Heart left ventricle (tissue), 16 donors: ENCODE data around the gene KLHL10. TPM values are rescaled to one million over a fixed set of nuclear protein-coding genes. Genes with fewer than 3 reads are reported as not detected.
"Not testable (repeated sequence)": the region's sequence is repeated elsewhere in the genome, so short reads cannot be mapped to it uniquely, and the experiment has no call there.

ENCODE experiments used
- ATAC-seq, 4 donors: fragments of 200-7000 bp; cut with Tn5 transposase; one replicate each; pipeline ENCODE4 v1.9.1; 2020 to 2022; ENCODE audit warnings: moderate library complexity in 4 of 4, mild to moderate bottlenecking in 3 of 4, moderate number of reproducible peaks in 1 of 4
- DNase-seq, 5 donors: peaks; one replicate each; pipeline ENCODE4 v3.0.0-alpha.2; 2020
- H3K27ac ChIP-seq, 12 donors: fragments of 200-600 bp; sonication (generic) in 4 of 12; one replicate each; pipeline versions ENCODE4 v1.5.0 to v1.8.0; 2016 to 2022; ENCODE audit warnings: mild to moderate bottlenecking in 2 of 12
- H3K27me3 ChIP-seq, 9 donors: fragments of 200-600 bp; sonication (generic) in 2 of 9; one replicate each; pipeline versions ENCODE4 v1.5.1 to v1.8.0; 2016 to 2022; ENCODE audit warnings: mild to moderate bottlenecking in 3 of 9
- H3K36me3 ChIP-seq, 9 donors: fragments of 200-600 bp; sonication (generic) in 2 of 9; one replicate each; pipeline versions ENCODE4 v1.5.0 to v1.8.0; 2018 to 2022; ENCODE audit warnings: mild to moderate bottlenecking in 2 of 9
- H3K4me1 ChIP-seq, 12 donors: fragments of 200-600 bp; sonication (generic) in 4 of 12; one replicate each; pipeline versions ENCODE4 v1.5.0 to v1.8.0; 2016 to 2022; ENCODE audit warnings: mild to moderate bottlenecking in 3 of 12
- H3K4me3 ChIP-seq, 12 donors: fragments of 200-600 bp; sonication (generic) in 4 of 12; one replicate each; pipeline versions ENCODE4 v1.5.0 to v1.8.0; 2017 to 2022; ENCODE audit warnings: mild to moderate bottlenecking in 9 of 12, moderate library complexity in 4 of 12
- H3K9me3 ChIP-seq, 12 donors: fragments of 200-600 bp; sonication (generic) in 4 of 12; one replicate each; pipeline versions ENCODE4 v1.5.0 to v1.8.0; 2016 to 2022; ENCODE audit warnings: mild to moderate bottlenecking in 1 of 12
- CTCF ChIP-seq, 12 donors: fragments of 200-600 bp; sonication (generic) in 4 of 12; IDR thresholded peaks; one replicate each; pipeline versions ENCODE4 v1.5.0 to v1.8.0; 2018 to 2022; ENCODE audit warnings: antibody characterized with exemption in 12 of 12, mild to moderate bottlenecking in 5 of 12
- POLR2A ChIP-seq, 2 donors: fragments of 450-650 bp; IDR thresholded peaks; one replicate each; pipeline ENCODE4 v1.6.1; 2017; ENCODE audit warnings: antibody characterized with exemption in 2 of 2, mild to moderate bottlenecking in 2 of 2, moderate library complexity in 2 of 2
- WGBS, 4 donors: extraction: QIAGEN DNeasy Blood & Tissue Kit in 2 of 4; methylation state at CpG; one replicate each; pipeline versions ENCODE4 v1.1.5 to v1.1.7; 2013 to 2018; 5-methylcytosine and 5-hydroxymethylcytosine counted together
- intact Hi-C, 10 donors: fragments of 100-400 bp; cut with DNase I; formaldehyde crosslinking; loops; one replicate each; pipeline versions ENCODE4 v1.11.1 to v1.14.2; 2022
- polyA plus RNA-seq, 2 donors: library from polyadenylated mRNA; stranded (reverse); fragments of 200-250 nt; gene quantifications; one replicate each; pipeline ENCODE4 v1.2.3, GENCODE V29; 2013
- total RNA-seq, 9 donors: library from RNA; depleted of rRNA in 2 of 9; stranded (reverse); fragments of >200 nt in 2 of 9; fragmentation: NEBNext Ultra II Directional in 3 of 9; extraction: Animal tissue kit (Norgen Biotek cat#: 25700) in 3 of 9; gene quantifications; one replicate each; pipeline versions ENCODE4 v1.1.0 to v1.2.4, GENCODE V29; 2016 to 2023
- donor health status: ischemic (EF 13 %, LVEDD 7.1; RV severe dilation, severe dysfunction).
- donor health status: healthy with polysubstance abuse.
- donor health status: DM: no; HTN: yes; CAD: no.
- donor health status: DM: no; HTN: no; CAD: no.
- donor health status: ischemic (EF 25% LVEDD 6.9; RV normal size, moderate dysfunction).
- donor health status: ischemic (EF 25% LVEDD 5.7; RV mildly dilated, moderate dysfunction).
- donor health status: healthy.
- donor health status: DM: yes; HTN: yes; CAD: no.
- donor health status: ischemic (EF 35%, LVEDD 5.7; RV mildly dilated, moderate dysfunction).
- donor health status: nonischemic (EF 11% LVEDD 7.7; RV severe dilation, severe dysfunction).
- donor health status: DM: yes; HTN: yes; CAD: no.
- donor health status: PGD.
- donor health status: ischemic (EF 29% LVEDD 5.4; RV normal size, mild dysfunction).
- donor health status: nonischemic (EF 23%, LVEDD 6.1; RV moderate dilation, normal function).

Gene KLHL10
- total and polyA plus RNA-seq, 11 donors = 0.08 to 0.10 TPM; not detected in 9

GRCh38 chr17:41870097-41870496 lies 32.5 kb downstream of the KLHL10 start:
- no peaks in the 10 kb centered on the region for H3K27me3 ChIP-seq
- no peak overlapping the region for H3K27ac ChIP-seq
- TF ChIP-seq POLR2A (IDR thresholded peaks at IDR 0.05) (no peak), CTCF (IDR thresholded peaks at IDR 0.05) (no peak)
- DNase-seq = no peak
- H3K36me3 ChIP-seq = peaks cover 0 to 87% (median 81%) of the 10 kb centered on the region in 9 donors
- no peak overlapping the region for H3K4me3 ChIP-seq
- no peak for ATAC-seq
- 85 to 88% (median 87%) methylated on average over 2 of the region's 2 CpGs for WGBS, 4 donors
- H3K9me3 ChIP-seq = no peaks in the 10 kb centered on the region
- peaks cover 0 to 3% (median 0%) of the 10 kb centered on the region in 12 donors for H3K4me1 ChIP-seq
- intact Hi-C loops = no loop called here

DNA sequence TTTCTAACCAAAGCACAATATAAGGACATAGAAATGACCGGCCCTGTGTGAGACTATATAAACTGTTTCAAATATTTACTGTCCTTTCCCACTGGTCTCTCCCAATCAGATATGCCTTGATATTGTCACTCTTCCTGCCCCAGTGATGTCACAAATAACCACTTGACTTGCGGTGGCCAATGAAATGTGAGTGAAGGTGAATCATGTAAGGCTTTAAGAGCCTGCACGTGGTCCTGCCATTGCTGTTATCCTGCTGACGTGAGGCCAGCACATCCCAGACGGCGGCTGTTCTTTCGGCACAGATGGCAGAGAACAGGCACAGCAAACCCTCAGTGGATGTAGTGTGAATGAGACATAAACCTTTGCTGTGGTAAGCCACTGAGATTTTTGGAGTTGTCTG lies 33.0 kb downstream of the KLHL10 start:
- H3K4me3 ChIP-seq = no peak overlapping the region
- no peaks in the 10 kb centered on the region for H3K27me3 ChIP-seq
- peak in 1 of 5 donors; percentile 37 for DNase-seq
- H3K36me3 ChIP-seq = peaks cover 0 to 87% (median 81%) of the 10 kb centered on the region in 9 donors
- TF ChIP-seq POLR2A (IDR thresholded peaks at IDR 0.05) (no peak), CTCF (IDR thresholded peaks at IDR 0.05) (no peak)
- intact Hi-C loops = no loop called here
- ATAC-seq = peak in 3 of 4 donors; percentile 36 to 67 (median 66)
- peaks cover 0 to under 1% (median 0%) of the 10 kb centered on the region in 12 donors for H3K4me1 ChIP-seq
- H3K9me3 ChIP-seq = no peaks in the 10 kb centered on the region
- 61 to 74% (median 68%) methylated on average over 7 of the region's 7 CpGs for WGBS, 4 donors
- no peak overlapping the region for H3K27ac ChIP-seq

DNA sequence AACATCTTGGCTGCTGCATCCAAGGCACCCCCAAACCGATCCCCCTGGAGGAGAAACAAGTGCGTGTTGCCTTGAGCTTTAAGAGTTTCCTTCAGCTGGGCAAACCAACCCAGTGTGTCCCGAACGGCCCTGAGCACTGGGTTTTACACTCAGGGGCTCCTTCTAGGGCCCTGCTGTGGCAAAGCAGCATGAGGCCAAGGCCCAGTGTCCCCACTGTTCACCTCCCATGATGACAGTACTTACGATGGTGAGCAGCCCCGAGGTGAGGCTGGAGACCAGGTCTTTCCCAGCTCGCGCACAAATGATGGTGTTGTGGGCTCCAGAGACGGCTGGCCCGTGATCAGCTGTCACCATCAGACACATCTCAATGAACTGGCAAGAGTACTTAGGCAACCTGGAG lies 34.2 kb downstream of the KLHL10 start:
- no peak overlapping the region for H3K4me3 ChIP-seq
- DNase-seq (no peak), ATAC-seq (no peak)
- no peak overlapping the region for H3K27ac ChIP-seq
- H3K4me1 ChIP-seq = no peaks in the 10 kb centered on the region
- intact Hi-C loops = no loop called here
- no peaks in the 10 kb centered on the region for H3K27me3 ChIP-seq
- peaks cover 0 to 89% (median 81%) of the 10 kb centered on the region in 9 donors for H3K36me3 ChIP-seq
- H3K9me3 ChIP-seq = no peaks in the 10 kb centered on the region
- TF ChIP-seq POLR2A (IDR thresholded peaks at IDR 0.05) = no peak
- no peak for TF ChIP-seq CTCF (IDR thresholded peaks at IDR 0.05)
- WGBS, 4 donors = 93 to 98% (median 96%) methylated on average over 10 of the region's 10 CpGs

DNA sequence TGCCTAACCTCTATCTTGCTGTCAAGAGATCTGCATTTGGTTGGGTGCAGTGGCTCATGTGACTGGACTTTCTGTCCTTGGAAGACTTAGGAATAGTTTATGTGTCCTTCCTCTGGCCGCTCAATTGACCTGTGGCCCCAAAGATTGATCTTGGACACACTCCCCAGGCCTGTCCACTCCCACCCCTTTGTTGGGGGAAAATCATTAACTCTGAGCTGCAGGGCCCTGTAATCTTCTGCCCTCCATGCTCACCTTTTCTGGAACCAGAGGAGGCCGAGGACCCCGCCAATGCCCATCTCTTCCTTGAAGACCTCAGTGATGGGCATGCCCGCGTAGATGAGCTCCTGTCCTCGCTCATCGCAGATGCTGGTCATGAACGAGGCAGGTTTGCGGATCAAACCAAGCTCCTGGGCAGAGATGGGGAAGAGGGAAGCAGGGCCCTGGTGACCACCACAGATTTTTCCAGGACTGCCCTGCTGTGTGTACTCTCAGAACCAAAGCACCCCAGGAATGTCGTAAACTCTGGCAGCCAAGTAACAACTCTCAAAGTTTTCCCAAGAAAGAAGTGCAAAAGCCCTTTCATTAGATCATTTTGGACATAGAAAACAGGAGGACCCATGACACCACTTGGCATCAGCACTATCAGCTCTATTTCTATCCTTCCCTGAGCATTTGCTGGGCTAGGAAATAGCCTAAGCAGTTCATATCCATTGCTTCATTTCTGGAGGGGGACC lies 36.1 kb downstream of the KLHL10 start:
- 96 to 99% (median 97%) methylated on average over 10 of the region's 10 CpGs for WGBS, 4 donors

GRCh38 chr17:41874293-41874670 lies 36.7 kb downstream of the KLHL10 start:
- H3K4me3 ChIP-seq, H3K4me1 ChIP-seq, DNase-seq, H3K27me3 ChIP-seq, ATAC-seq, intact Hi-C loops, H3K27ac ChIP-seq, H3K9me3 ChIP-seq: not testable (repeated sequence)
- H3K36me3 ChIP-seq = peaks cover 0 to 90% (median 81%) of the 10 kb centered on the region in 9 donors
- WGBS, 4 donors = 95 to 99% (median 97%) methylated on average over 9 of the region's 9 CpGs

More for the DNA sequence above, 36.1 kb downstream of the KLHL10 start:
- TF ChIP-seq POLR2A (IDR thresholded peaks at IDR 0.05) = no peak
- Histone ChIP-seq H3K27me3 (no peaks in the 10 kb centered on the region), H3K4me1 (no peaks in the 10 kb centered on the region), H3K4me3 (no peak overlapping the region), H3K9me3 (no peaks in the 10 kb centered on the region), H3K27ac (no peak overlapping the region), H3K36me3 (peaks cover 0 to 90% (median 82%) of the 10 kb centered on the region in 9 donors)
- ATAC-seq (no peak), DNase-seq (no peak)
- intact Hi-C loops = no loop called here
